ENCODE data around the gene AHNAK2. TPM values are rescaled to one million over a fixed set of nuclear protein-coding genes. Genes with fewer than 3 reads are reported as not detected.

Gene AHNAK2
- total RNA-seq, 2 donors from 2014 or later: 3.6 to 5.2 TPM

DNA sequence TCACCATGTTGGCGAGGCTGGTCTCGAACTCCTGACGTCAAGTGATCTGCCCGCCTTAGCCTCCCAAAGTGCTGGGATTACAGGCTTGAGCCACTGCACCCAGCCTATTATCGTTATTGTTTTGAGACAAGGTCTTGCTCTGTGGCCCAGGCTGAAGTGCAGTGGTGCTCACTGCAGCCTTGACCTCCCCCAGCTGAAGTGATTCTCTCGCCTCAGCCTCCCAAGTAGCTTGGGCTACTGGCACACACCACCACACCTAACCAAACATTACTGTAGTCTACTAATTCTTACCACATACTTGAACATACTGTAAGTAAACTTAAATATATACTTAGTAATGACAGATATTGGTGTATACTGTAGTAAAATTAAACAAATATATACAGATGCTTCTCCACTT lies 47.3 kb upstream of the AHNAK2 start:
- Histone ChIP-seq H3K9me3 (no peaks in the 10 kb centered on the region), H3K27me3 (no peaks in the 10 kb centered on the region), H3K4me3 (no peak overlapping the region), H3K4me1 (peaks cover 11% of the 10 kb centered on the region), H3K36me3 (replicated peaks in 1 of 2; ENCODE audit: insufficient read depth in 1 of 2, low read depth in 2 of 2) (no peaks in the 10 kb centered on the region), H3K27ac (no peak overlapping the region)
- intact Hi-C loops (cut with DNase I): no loop called here
- WGBS, 2 donors: 91 to 94% methylated on average over 6 of the region's 6 CpGs
- ATAC-seq (no peak), DNase-seq (no peak)
- TF ChIP-seq, protein P1, sequence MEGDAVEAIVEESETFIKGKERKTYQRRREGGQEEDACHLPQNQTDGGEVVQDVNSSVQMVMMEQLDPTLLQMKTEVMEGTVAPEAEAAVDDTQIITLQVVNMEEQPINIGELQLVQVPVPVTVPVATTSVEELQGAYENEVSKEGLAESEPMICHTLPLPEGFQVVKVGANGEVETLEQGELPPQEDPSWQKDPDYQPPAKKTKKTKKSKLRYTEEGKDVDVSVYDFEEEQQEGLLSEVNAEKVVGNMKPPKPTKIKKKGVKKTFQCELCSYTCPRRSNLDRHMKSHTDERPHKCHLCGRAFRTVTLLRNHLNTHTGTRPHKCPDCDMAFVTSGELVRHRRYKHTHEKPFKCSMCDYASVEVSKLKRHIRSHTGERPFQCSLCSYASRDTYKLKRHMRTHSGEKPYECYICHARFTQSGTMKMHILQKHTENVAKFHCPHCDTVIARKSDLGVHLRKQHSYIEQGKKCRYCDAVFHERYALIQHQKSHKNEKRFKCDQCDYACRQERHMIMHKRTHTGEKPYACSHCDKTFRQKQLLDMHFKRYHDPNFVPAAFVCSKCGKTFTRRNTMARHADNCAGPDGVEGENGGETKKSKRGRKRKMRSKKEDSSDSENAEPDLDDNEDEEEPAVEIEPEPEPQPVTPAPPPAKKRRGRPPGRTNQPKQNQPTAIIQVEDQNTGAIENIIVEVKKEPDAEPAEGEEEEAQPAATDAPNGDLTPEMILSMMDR (IDR thresholded peaks at IDR 0.05): no peak
- TF ChIP-seq POLR2A (IDR thresholded peaks at IDR 0.05): no peak

DNA sequence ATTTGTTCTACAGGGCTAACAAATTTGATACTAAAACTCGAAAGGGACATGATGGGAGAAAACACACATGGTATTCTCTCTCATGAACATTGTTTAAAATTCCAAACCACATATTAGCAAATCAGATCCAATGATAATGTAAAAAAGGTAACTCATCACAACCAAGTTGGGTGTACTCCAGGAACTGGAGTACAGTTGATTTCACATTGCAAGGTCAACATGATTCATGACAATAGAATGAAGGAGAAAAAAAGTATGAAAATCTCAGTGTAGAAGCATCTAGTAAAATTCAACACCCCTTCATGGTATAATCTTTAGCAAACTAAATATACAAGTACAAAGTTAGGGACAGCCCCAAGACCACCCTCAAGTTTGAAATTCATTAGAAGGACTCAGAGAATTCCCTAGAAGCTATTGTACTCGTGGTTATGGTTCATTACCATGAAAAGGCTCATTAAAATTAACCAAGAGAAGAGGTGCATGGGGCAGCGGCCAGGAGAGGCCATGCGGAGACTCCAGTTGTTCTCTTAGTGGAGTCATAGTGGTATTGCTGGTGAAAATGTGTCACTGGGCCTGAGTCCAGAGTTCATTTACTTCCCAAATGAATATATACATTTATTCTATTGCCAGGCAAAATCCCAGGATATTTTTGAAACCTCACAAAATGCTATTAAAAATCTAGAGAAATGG lies 45.8 kb upstream of the AHNAK2 start:
- Histone ChIP-seq H3K27me3 (no peaks in the 10 kb centered on the region), H3K4me1 (peaks cover 25% of the 10 kb centered on the region), H3K36me3 (replicated peaks in 1 of 2; ENCODE audit: insufficient read depth in 1 of 2, low read depth in 2 of 2) (no peaks in the 10 kb centered on the region), H3K9me3 (no peaks in the 10 kb centered on the region), H3K27ac (no peak overlapping the region), H3K4me3 (no peak overlapping the region)
- intact Hi-C loops (cut with DNase I): no loop called here
- DNase-seq (no peak), ATAC-seq (no peak)
- 55 to 61% methylated on average over 4 of the region's 4 CpGs for WGBS, 2 donors
- TF ChIP-seq POLR2A (IDR thresholded peaks at IDR 0.05): no peak
- TF ChIP-seq, protein P1 (IDR thresholded peaks at IDR 0.05): no peak

- DNase-seq: no peak
- H3K9me3 ChIP-seq: no peaks in the 10 kb centered on the region
- no peaks in the 10 kb centered on the region for H3K36me3 ChIP-seq (replicated peaks in 1 of 2; ENCODE audit: insufficient read depth in 1 of 2, low read depth in 2 of 2)
- H3K27me3 ChIP-seq: no peaks in the 10 kb centered on the region
- intact Hi-C loops (cut with DNase I): no loop called here
- no peak overlapping the region for H3K4me3 ChIP-seq
- H3K4me1 ChIP-seq: peaks cover 31% of the 10 kb centered on the region
- no peak for ATAC-seq
- TF ChIP-seq, protein P1 (IDR thresholded peaks at IDR 0.05): no peak
- TF ChIP-seq POLR2A (IDR thresholded peaks at IDR 0.05): no peak
- WGBS, 2 donors: 77 to 86% methylated on average over 11 of the region's 11 CpGs
- H3K27ac ChIP-seq: no peak overlapping the region
Observed at GRCh38 chr14:105023144-105023543, 45.0 kb upstream of the AHNAK2 start.

DNA sequence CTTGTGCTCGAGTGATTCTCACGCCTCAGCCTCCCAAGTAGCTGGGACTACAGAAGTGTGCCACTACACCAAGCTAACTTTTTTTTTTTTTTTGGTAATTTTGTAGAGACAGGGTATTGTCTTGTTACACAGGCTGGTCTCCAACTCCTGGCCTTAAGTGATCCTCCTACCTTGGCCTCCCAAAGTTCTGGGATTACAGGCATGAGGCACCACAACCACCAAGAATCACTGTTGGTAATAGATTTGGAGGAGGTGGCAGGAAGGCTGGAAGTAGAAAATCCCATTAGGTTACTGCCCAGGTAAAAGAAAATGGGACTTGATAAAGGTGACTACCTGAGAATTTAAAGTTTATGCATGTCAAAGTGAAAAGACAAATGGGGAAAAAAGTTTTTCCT lies 44.1 kb upstream of the AHNAK2 start:
- WGBS, 2 donors: 59 to 66% methylated on average over 2 of the region's 2 CpGs
- Histone ChIP-seq H3K27ac (no peak overlapping the region), H3K4me1 (peaks cover 32% of the 10 kb centered on the region), H3K4me3 (no peak overlapping the region), H3K9me3 (no peaks in the 10 kb centered on the region), H3K27me3 (no peaks in the 10 kb centered on the region), H3K36me3 (replicated peaks in 1 of 2; ENCODE audit: insufficient read depth in 1 of 2, low read depth in 2 of 2) (no peaks in the 10 kb centered on the region)
- ATAC-seq: no peak
- TF ChIP-seq, protein P1 (IDR thresholded peaks at IDR 0.05): no peak
- no peak for TF ChIP-seq POLR2A (IDR thresholded peaks at IDR 0.05)
- intact Hi-C loops (cut with DNase I): no loop called here
- no peak for DNase-seq

Measured in body of pancreas (tissue), 4 donors.